COLO668 (cell line): ENCODE data around the gene PCSK7.

Experiments
- DNase-seq: peaks from one replicate; lab custom pipeline; 2025; ENCODE audit not compliant: unreplicated experiment; lab: John Stamatoyannopoulos, UW

The PCSK7 gene

GRCh38 chr11:117199053-117199915 lies 32.6 kb downstream of the PCSK7 start, which contains the start of gene TAGLN:
Gene TAGLN, plus strand, starts transcription at chr11:117199370. Its CDS starts 3,644 bp downstream, at chr11:117203014.
- DNase-seq = no peak

GRCh38 chr11:117198613-117199012 lies 33.3 kb downstream of the PCSK7 start:
- no peak for DNase-seq

- no peak for DNase-seq
Measured at GRCh38 chr11:117197516-117198456, 34.1 kb downstream of the PCSK7 start.

GRCh38 chr11:117197006-117197405 lies 34.9 kb downstream of the PCSK7 start:
- DNase-seq = no peak

GRCh38 chr11:117195761-117196160 lies 36.1 kb downstream of the PCSK7 start:
- no peak for DNase-seq

GRCh38 chr11:117195258-117195657 lies 36.6 kb downstream of the PCSK7 start:
- no peak for DNase-seq

GRCh38 chr11:117194267-117194666 lies 37.6 kb downstream of the PCSK7 start:
- no peak for DNase-seq

GRCh38 chr11:117193130-117194020 lies 38.5 kb downstream of the PCSK7 start:
- DNase-seq = no peak

GRCh38 chr11:117192401-117192875 lies 39.4 kb downstream of the PCSK7 start:
- DNase-seq = no peak

- DNase-seq = no peak
Measured at GRCh38 chr11:117191680-117192400, 40.0 kb downstream of the PCSK7 start.

GRCh38 chr11:117189941-117190544 lies 41.8 kb downstream of the PCSK7 start:
- no peak for DNase-seq

- no peak for DNase-seq
Measured at GRCh38 chr11:117189191-117189940, 42.5 kb downstream of the PCSK7 start.

- no peak for DNase-seq
Measured at GRCh38 chr11:117188620-117189081, 43.2 kb downstream of the PCSK7 start.

- no peak for DNase-seq
Measured at GRCh38 chr11:117187799-117188481, 43.9 kb downstream of the PCSK7 start.

- no peak for DNase-seq
Measured at GRCh38 chr11:117187428-117187798, 44.5 kb downstream of the PCSK7 start.

GRCh38 chr11:117187007-117187406 lies 44.9 kb downstream of the PCSK7 start:
- no peak for DNase-seq

GRCh38 chr11:117186431-117186761 lies 45.5 kb downstream of the PCSK7 start:
- DNase-seq = no peak

- no peak for DNase-seq
Measured at GRCh38 chr11:117185736-117186430, 46.0 kb downstream of the PCSK7 start.
